Ovary (tissue), 9 donors: ENCODE measurements around the gene CDHR2. TPM values are rescaled to one million over a fixed set of nuclear protein-coding genes. Genes with fewer than 3 reads are reported as not detected.
A peak's percentile ranks its signal among the peaks of the same experiment; 100 is the strongest.

Experiments used
- DNase-seq, 5 donors: peaks; one replicate each; pipeline ENCODE4 v3.0.0-alpha.2; 2019 to 2020
- H3K27ac ChIP-seq, 2 donors: fragments of 200-600 bp; one replicate each; pipeline versions ENCODE4 v1.5.1 to v1.8.0; 2019 to 2022
- H3K27me3 ChIP-seq: fragments of 200-600 bp; one replicate; pipeline ENCODE4 v1.8.0; 2022
- H3K36me3 ChIP-seq: fragments of 200-600 bp; sonication (generic); one replicate; pipeline ENCODE4 v1.5.1; 2019
- H3K4me1 ChIP-seq: one replicate; pipeline ENCODE4 v1.8.1; 2013; ENCODE audit warnings: mild to moderate bottlenecking, moderate library complexity; ENCODE audit not compliant: insufficient read depth
- H3K4me3 ChIP-seq: fragments of 200-600 bp; sonication (generic); one replicate; pipeline ENCODE4 v1.5.1; 2017
- H3K9me3 ChIP-seq, 2 donors: fragments of 200-600 bp in 1 of 2; sonication (generic) in 1 of 2; one replicate each; pipeline versions ENCODE4 v1.5.1 to v1.8.1; 2013 to 2019; ENCODE audit warnings: mild to moderate bottlenecking in 1 of 2, moderate library complexity in 1 of 2
- EP300 ChIP-seq: sonication (generic); formaldehyde crosslinking; IDR thresholded peaks from one replicate; pipeline ENCODE4 v1.6.1; 2017; ENCODE audit warnings: antibody characterized with exemption
- POLR2A ChIP-seq: fragments of 450-650 bp; IDR thresholded peaks from one replicate; pipeline ENCODE4 v1.6.1; 2017; ENCODE audit warnings: antibody characterized with exemption, mild to moderate bottlenecking, moderate library complexity
- WGBS, 3 donors: extraction: QIAGEN DNeasy Blood & Tissue Kit in 1 of 3; methylation state at CpG; one replicate each; pipeline versions ENCODE4 v1.1.5 to v1.1.7; 2013 to 2017; 5-methylcytosine and 5-hydroxymethylcytosine counted together
- intact Hi-C, 4 donors: fragments of 100-400 bp; cut with DNase I; formaldehyde crosslinking; loops; one replicate each; pipeline versions ENCODE4 v1.11.0 to v1.15.1; 2022 to 2023
- microRNA-seq, 3 donors: library from miRNA; unstranded; fragments of <30 nt; microRNA quantifications; one replicate each; pipeline versions ENCODE4 to v1.2.0, GENCODE V29; 2019 to 2020
- polyA plus RNA-seq, 2 donors: library from polyadenylated mRNA; stranded (reverse); fragments of 200-250 nt in 1 of 2; fragments of 350-450 nt in 1 of 2; fragmentation: Illumina TruSeq in 1 of 2; extraction: RNeasy Lipid Tissue Mini Kit (QIAGEN cat#74804) in 1 of 2; gene quantifications; one replicate each; pipeline ENCODE4 v1.2.3, GENCODE V29; 2013 to 2014
- small RNA-seq: library from RNA; depleted of rRNA; stranded (forward); fragments of <200 nt; gene quantifications from one replicate; pipeline ENCODE3, GENCODE V24; 2016
- total RNA-seq, 7 donors: library from RNA; depleted of rRNA in 2 of 7; stranded (reverse); fragments of >200 nt in 2 of 7; fragmentation: NEBNext Ultra II Directional in 3 of 7; extraction: Animal tissue kit (Norgen Biotek cat#: 25700) in 3 of 7; gene quantifications; one replicate each; pipeline versions ENCODE4 v1.1.0 to v1.2.4, GENCODE V29; 2016 to 2023
- TF ChIP-seq, protein P1 (sequence below), 3 donors: fragments of 450-650 bp in 2 of 3; fragments of 200-600 bp in 1 of 3; IDR thresholded peaks; one replicate each; pipeline versions ENCODE4 v1.5.1 to v1.8.0; 2016 to 2022; ENCODE audit warnings: antibody characterized with exemption in 3 of 3, mild to moderate bottlenecking in 1 of 3
- donor health status: DM: no; HTN: no; CAD: no; lungs with moderate emphysema.
- donor health status: DM: no; HTN: no; CAD: no.
- donor health status: Bipolar disorder and iron deficiency.
- donor health status: DM: yes; HTN: yes; CAD: no.
- donor health status: DM: no; HTN: no; CAD: no.
- donor health status: DM: yes; HTN: yes; CAD: no.

The CDHR2 gene
- total and polyA plus RNA-seq, 9 donors, result 0.10 to 2.0 (median 0.20) TPM; not detected in 6

DNA sequence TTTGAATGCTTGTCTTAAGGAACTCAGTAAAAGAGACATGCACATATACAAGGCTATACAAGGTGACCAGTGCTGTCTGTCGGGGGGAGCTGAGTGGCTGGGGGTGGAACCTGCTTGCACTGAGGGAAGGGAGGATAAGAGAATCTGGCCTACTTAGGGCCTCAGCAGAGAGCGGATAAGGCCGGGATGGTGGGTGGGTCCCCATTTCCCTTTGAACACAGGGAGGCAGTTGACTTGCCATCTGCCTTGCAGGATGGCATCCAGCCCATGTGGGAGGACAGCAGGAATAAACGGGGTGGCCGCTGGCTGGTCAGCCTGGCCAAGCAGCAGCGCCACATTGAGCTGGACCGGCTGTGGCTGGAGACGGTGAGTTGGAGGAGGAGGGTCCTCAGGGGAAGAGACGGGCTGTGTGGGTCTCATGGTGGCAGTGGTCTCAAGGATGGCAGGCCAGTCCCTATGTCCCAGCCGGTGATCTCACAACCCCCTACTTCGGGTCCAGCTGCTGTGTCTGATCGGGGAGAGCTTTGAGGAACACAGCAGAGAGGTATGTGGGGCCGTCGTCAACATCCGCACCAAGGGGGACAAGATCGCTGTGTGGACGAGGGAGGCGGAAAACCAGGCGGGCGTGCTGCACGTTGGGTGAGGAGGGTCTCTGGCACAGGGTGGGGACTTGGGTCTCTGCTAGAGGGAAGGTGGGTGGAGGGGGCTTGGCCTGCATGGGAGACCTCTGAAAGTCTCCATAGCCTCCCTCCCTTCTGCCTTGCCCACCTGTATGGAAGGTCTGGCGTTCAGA lies 95.9 kb downstream of the CDHR2 start:
- Histone ChIP-seq H3K4me1 (peaks cover 9% of the 10 kb centered on the region), H3K9me3 (no peaks in the 10 kb centered on the region), H3K27ac (no peak overlapping the region), H3K27me3 (no peaks in the 10 kb centered on the region), H3K4me3 (no peak overlapping the region), H3K36me3 (no peaks in the 10 kb centered on the region)
- intact Hi-C loops, result loop anchor here in 1 of 4 donors (5.0 kb wide), 1 partner anchor 228 kb away; the partner anchor contains the start of gene CLTB
- DNase-seq, result peak in 1 of 5 donors; percentile 24
- TF ChIP-seq, protein P1, sequence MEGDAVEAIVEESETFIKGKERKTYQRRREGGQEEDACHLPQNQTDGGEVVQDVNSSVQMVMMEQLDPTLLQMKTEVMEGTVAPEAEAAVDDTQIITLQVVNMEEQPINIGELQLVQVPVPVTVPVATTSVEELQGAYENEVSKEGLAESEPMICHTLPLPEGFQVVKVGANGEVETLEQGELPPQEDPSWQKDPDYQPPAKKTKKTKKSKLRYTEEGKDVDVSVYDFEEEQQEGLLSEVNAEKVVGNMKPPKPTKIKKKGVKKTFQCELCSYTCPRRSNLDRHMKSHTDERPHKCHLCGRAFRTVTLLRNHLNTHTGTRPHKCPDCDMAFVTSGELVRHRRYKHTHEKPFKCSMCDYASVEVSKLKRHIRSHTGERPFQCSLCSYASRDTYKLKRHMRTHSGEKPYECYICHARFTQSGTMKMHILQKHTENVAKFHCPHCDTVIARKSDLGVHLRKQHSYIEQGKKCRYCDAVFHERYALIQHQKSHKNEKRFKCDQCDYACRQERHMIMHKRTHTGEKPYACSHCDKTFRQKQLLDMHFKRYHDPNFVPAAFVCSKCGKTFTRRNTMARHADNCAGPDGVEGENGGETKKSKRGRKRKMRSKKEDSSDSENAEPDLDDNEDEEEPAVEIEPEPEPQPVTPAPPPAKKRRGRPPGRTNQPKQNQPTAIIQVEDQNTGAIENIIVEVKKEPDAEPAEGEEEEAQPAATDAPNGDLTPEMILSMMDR (IDR thresholded peaks at IDR 0.05), result no peak
- TF ChIP-seq EP300, result no peak
- no peak for TF ChIP-seq POLR2A
- WGBS, 3 donors, result 84 to 89% (median 85%) methylated on average over 22 of the region's 22 CpGs

Small RNAs within 50 kb of the gene (microRNA-seq; reads per million reads assigned to microRNA genes)
- 0 reads per million in 3 donors for gene MIR4281

Small RNAs within 50 kb of the gene (small RNA-seq; reads per million reads assigned to genes)
- gene MIR4281 (not detected), gene RF00019 (not detected), gene RN7SL684P (not detected)

Other genes starting within 250 kb of the CDHR2 start
- 100 to 1,000 TPM in 6 of 7 donors, 10 to 100 TPM in 1; 95.3 to 149 (median 116) TPM for gene KIAA1191, start 187.6 kb upstream of the CDHR2 start, total RNA-seq
- gene KIAA1191, start 187.6 kb upstream of the CDHR2 start, polyA plus RNA-seq, result 100 to 1,000 TPM in 1 of 2 donors, 10 to 100 TPM in 1; 87.5 to 166 TPM
- gene ARL10, start 183.9 kb upstream of the CDHR2 start, total RNA-seq, result 10 to 100 TPM in 5 of 7 donors, 1 to 10 TPM in 2; 4.0 to 26.7 (median 19.1) TPM
- 1 to 10 TPM; 8.4 TPM for gene ARL10, start 183.9 kb upstream of the CDHR2 start, polyA plus RNA-seq
- gene NOP16, start 160.7 kb upstream of the CDHR2 start, total RNA-seq, result 10 to 100 TPM in 6 of 7 donors, 1 to 10 TPM in 1; 8.9 to 27.0 (median 17.9) TPM
- 10 to 100 TPM; 11.1 to 12.1 TPM for gene NOP16, start 160.7 kb upstream of the CDHR2 start, polyA plus RNA-seq
- 100 to 1,000 TPM in 4 of 7 donors, 10 to 100 TPM in 3; 64.3 to 131 (median 100) TPM for gene HIGD2A, start 160.6 kb upstream of the CDHR2 start, total RNA-seq
- gene HIGD2A, start 160.6 kb upstream of the CDHR2 start, polyA plus RNA-seq, result 100 to 1,000 TPM in 1 of 2 donors, 10 to 100 TPM in 1; 76.6 to 117 TPM
- 100 to 1,000 TPM in 5 of 7 donors, 10 to 100 TPM in 2; 79.7 to 138 (median 115) TPM for gene CLTB, start 132.8 kb upstream of the CDHR2 start, total RNA-seq
- 100 to 1,000 TPM in 1 of 2 donors, 10 to 100 TPM in 1; 35.9 to 104 TPM for gene CLTB, start 132.8 kb upstream of the CDHR2 start, polyA plus RNA-seq
- gene FAF2, start 101.0 kb upstream of the CDHR2 start, total RNA-seq, result 10 to 100 TPM; 17.2 to 46.7 (median 34.4) TPM
- 10 to 100 TPM; 18.0 to 41.2 TPM for gene FAF2, start 101.0 kb upstream of the CDHR2 start, polyA plus RNA-seq
- 10 to 100 TPM; 16.6 to 44.7 (median 30.8) TPM for gene RNF44, start 11.9 kb upstream of the CDHR2 start, total RNA-seq
- gene RNF44, start 11.9 kb upstream of the CDHR2 start, polyA plus RNA-seq, result 10 to 100 TPM in 1 of 2 donors, 1 to 10 TPM in 1; 9.2 to 23.8 TPM
- gene GPRIN1, start 60.8 kb downstream of the CDHR2 start, total RNA-seq, result under 1 TPM; 0.08 to 0.32 (median 0.20) TPM
- gene GPRIN1, start 60.8 kb downstream of the CDHR2 start, polyA plus RNA-seq, result under 1 TPM; 0.13 to 0.50 TPM
- not detected for gene SNCB, start 81.2 kb downstream of the CDHR2 start, total RNA-seq
- gene SNCB, start 81.2 kb downstream of the CDHR2 start, polyA plus RNA-seq, result under 1 TPM in 1 of 2 donors, not detected in 1; 0.13 TPM
- not detected for gene EIF4E1B, start 81.3 kb downstream of the CDHR2 start, total RNA-seq
- under 1 TPM in 1 of 2 donors, not detected in 1; 0.61 TPM for gene EIF4E1B, start 81.3 kb downstream of the CDHR2 start, polyA plus RNA-seq
- 10 to 100 TPM in 5 of 7 donors, 1 to 10 TPM in 2; 7.5 to 19.3 (median 14.9) TPM for gene TSPAN17, start 98.1 kb downstream of the CDHR2 start, total RNA-seq
- gene TSPAN17, start 98.1 kb downstream of the CDHR2 start, polyA plus RNA-seq, result 10 to 100 TPM; 14.5 to 28.5 TPM